Measurements from ENCODE around the gene FAM20B. TPM values are rescaled to one million over a fixed set of nuclear protein-coding genes. Genes with fewer than 3 reads are reported as not detected.

FAM20B gene
- total RNA-seq, 2 experiments from 2014 or later, result 35.0 to 37.1 TPM

GRCh38 chr1:179080866-179081686 lies 55.4 kb downstream of the FAM20B start:
- peak; percentile 29 for ATAC-seq (ENCODE audit: low read depth)
- H3K4me1 Mint-ChIP-seq, result peaks cover 24% of the 10 kb centered on the region
- H3K36me3 Mint-ChIP-seq, result peaks cover 5% of the 10 kb centered on the region
- POLR2A ChIA-PET, result interaction anchor here (0.5 to 2.5 kb wide), 8 partner anchors 43 to 311 kb away, joined by 3 to 12 read pairs (median 4); partner anchors contain the start of genes AXDND1 and SOAT1
- no peaks in the 10 kb centered on the region for H3K27me3 Mint-ChIP-seq
- no peaks in the 10 kb centered on the region for H3K9me3 Mint-ChIP-seq
- peak overlapping the region; percentile 97 for H3K4me3 Mint-ChIP-seq
- DNase-seq, result no peak
- H3K27ac Mint-ChIP-seq, result peak overlapping the region; percentile 94

GRCh38 chr1:179081687-179082332 lies 56.1 kb downstream of the FAM20B start, which contains the start of gene TOR3A:
TOR3A (plus strand) TSS chr1:179082070; CDS start chr1:179082129, 59 bp downstream.
- POLR2A ChIA-PET, result interaction anchor here (0.8 to 2.5 kb wide), 6 partner anchors 44 to 286 kb away, joined by 3 to 12 read pairs (median 6); partner anchors contain the start of genes AXDND1 and SOAT1
- H3K4me1 Mint-ChIP-seq, result peaks cover 24% of the 10 kb centered on the region
- DNase-seq, result peak; percentile 87
- peak; percentile 82 for ATAC-seq (ENCODE audit: low read depth)
- no peaks in the 10 kb centered on the region for H3K9me3 Mint-ChIP-seq
- H3K36me3 Mint-ChIP-seq, result peaks cover 8% of the 10 kb centered on the region
- no peaks in the 10 kb centered on the region for H3K27me3 Mint-ChIP-seq
- H3K27ac Mint-ChIP-seq, result peak within 1 kb of the TSS; percentile 94
- H3K4me3 Mint-ChIP-seq, result peak within 1 kb of the TSS; percentile 97

- H3K4me1 Mint-ChIP-seq, result peaks cover 24% of the 10 kb centered on the region
- no peaks in the 10 kb centered on the region for H3K9me3 Mint-ChIP-seq
- H3K27ac Mint-ChIP-seq, result peak overlapping the region; percentile 94
- POLR2A ChIA-PET, result interaction anchor here (0.6 to 2.5 kb wide), 6 partner anchors 45 to 446 kb away, joined by 4 to 12 read pairs (median 6); partner anchors contain the start of genes AXDND1 and SOAT1
- DNase-seq, result peak; percentile 60
- H3K27me3 Mint-ChIP-seq, result no peaks in the 10 kb centered on the region
- H3K4me3 Mint-ChIP-seq, result peak overlapping the region; percentile 97
- ATAC-seq (ENCODE audit: low read depth), result peak; percentile 20
- H3K36me3 Mint-ChIP-seq, result peaks cover 8% of the 10 kb centered on the region
Measured at GRCh38 chr1:179082333-179082998, 56.8 kb downstream of the FAM20B start.

- Mint-ChIP-seq H3K27ac (peak overlapping the region; percentile 94), H3K4me1 (peaks cover 24% of the 10 kb centered on the region), H3K27me3 (no peaks in the 10 kb centered on the region), H3K36me3 (peaks cover 8% of the 10 kb centered on the region), H3K4me3 (peak overlapping the region; percentile 97), H3K9me3 (no peaks in the 10 kb centered on the region)
- ATAC-seq (ENCODE audit: low read depth) (no peak), DNase-seq (no peak)
- POLR2A ChIA-PET, result interaction anchor here (1.4 to 2.2 kb wide), 3 partner anchors 45 to 285 kb away, joined by 5 to 10 read pairs (median 7); partner anchors contain the start of gene SOAT1
Measured at GRCh38 chr1:179082999-179083335, 57.3 kb downstream of the FAM20B start.

GRCh38 chr1:179083533-179083932 lies 57.8 kb downstream of the FAM20B start:
- no peak for ATAC-seq (ENCODE audit: low read depth)
- DNase-seq, result no peak
- H3K9me3 Mint-ChIP-seq, result no peaks in the 10 kb centered on the region
- H3K4me3 Mint-ChIP-seq, result peak overlapping the region; percentile 97
- H3K36me3 Mint-ChIP-seq, result peaks cover 8% of the 10 kb centered on the region
- peaks cover 24% of the 10 kb centered on the region for H3K4me1 Mint-ChIP-seq
- no peak overlapping the region for H3K27ac Mint-ChIP-seq
- POLR2A ChIA-PET, result interaction anchor here (2.2 kb wide), 1 partner anchor 211 kb away, joined by 10 read pairs; the partner anchor contains the start of gene SOAT1
- H3K27me3 Mint-ChIP-seq, result no peaks in the 10 kb centered on the region

GRCh38 chr1:179087665-179088064 lies 62.0 kb downstream of the FAM20B start:
- DNase-seq, result no peak
- POLR2A ChIA-PET, result no interaction called here
- Mint-ChIP-seq H3K4me3 (no peak overlapping the region), H3K9me3 (no peaks in the 10 kb centered on the region), H3K4me1 (peaks cover 9% of the 10 kb centered on the region), H3K27me3 (no peaks in the 10 kb centered on the region), H3K36me3 (peaks cover 13% of the 10 kb centered on the region), H3K27ac (no peak overlapping the region)
- no peak for ATAC-seq (ENCODE audit: low read depth)

- DNase-seq (no peak), ATAC-seq (ENCODE audit: low read depth) (no peak)
- Mint-ChIP-seq H3K27ac (no peak overlapping the region), H3K4me1 (peaks cover 4% of the 10 kb centered on the region), H3K9me3 (no peaks in the 10 kb centered on the region), H3K4me3 (no peak overlapping the region), H3K36me3 (peaks cover 18% of the 10 kb centered on the region), H3K27me3 (no peaks in the 10 kb centered on the region)
- POLR2A ChIA-PET, result no interaction called here
Measured at GRCh38 chr1:179089827-179090482, 64.3 kb downstream of the FAM20B start.

GRCh38 chr1:179090522-179090921 lies 64.8 kb downstream of the FAM20B start:
- Mint-ChIP-seq H3K4me3 (no peak overlapping the region), H3K27me3 (no peaks in the 10 kb centered on the region), H3K9me3 (no peaks in the 10 kb centered on the region), H3K4me1 (peaks cover 2% of the 10 kb centered on the region), H3K36me3 (peaks cover 16% of the 10 kb centered on the region), H3K27ac (no peak overlapping the region)
- no peak for DNase-seq
- ATAC-seq (ENCODE audit: low read depth), result no peak
- POLR2A ChIA-PET, result interaction anchor here (1.0 kb wide), 1 partner anchor 275 kb away, joined by 3 read pairs; no protein-coding TSS in a partner anchor

- POLR2A ChIA-PET, result interaction anchor here (1.0 kb wide), 1 partner anchor 274 kb away, joined by 3 read pairs; no protein-coding TSS in a partner anchor
- ATAC-seq (ENCODE audit: low read depth), result no peak
Measured at GRCh38 chr1:179090923-179091322, 65.2 kb downstream of the FAM20B start.

GRCh38 chr1:179091691-179092165 lies 66.0 kb downstream of the FAM20B start:
- ATAC-seq (ENCODE audit: low read depth) (no peak), DNase-seq (no peak)
- H3K4me3 Mint-ChIP-seq, result no peak overlapping the region
- peaks cover 14% of the 10 kb centered on the region for H3K36me3 Mint-ChIP-seq
- no peaks in the 10 kb centered on the region for H3K27me3 Mint-ChIP-seq
- peak overlapping the region; percentile 68 for H3K27ac Mint-ChIP-seq
- POLR2A ChIA-PET, result interaction anchor here (0.9 kb wide), 1 partner anchor 289 kb away, joined by 4 read pairs; no protein-coding TSS in a partner anchor
- H3K4me1 Mint-ChIP-seq, result peaks cover 2% of the 10 kb centered on the region
- H3K9me3 Mint-ChIP-seq, result no peaks in the 10 kb centered on the region

More at GRCh38 chr1:179090923-179091322, 65.2 kb downstream of the FAM20B start:
- Mint-ChIP-seq H3K9me3 (no peaks in the 10 kb centered on the region), H3K4me3 (no peak overlapping the region), H3K27me3 (no peaks in the 10 kb centered on the region), H3K4me1 (peaks cover 2% of the 10 kb centered on the region), H3K36me3 (peaks cover 14% of the 10 kb centered on the region), H3K27ac (peak overlapping the region; percentile 68)
- no peak for DNase-seq

- Mint-ChIP-seq H3K4me3 (no peak overlapping the region), H3K4me1 (peaks cover 2% of the 10 kb centered on the region), H3K27me3 (no peaks in the 10 kb centered on the region), H3K36me3 (peaks cover 14% of the 10 kb centered on the region), H3K27ac (peak overlapping the region; percentile 13), H3K9me3 (no peaks in the 10 kb centered on the region)
- DNase-seq, result no peak
- no peak for ATAC-seq (ENCODE audit: low read depth)
- POLR2A ChIA-PET, result interaction anchor here (0.6 kb wide), 1 partner anchor 32 kb away, joined by 5 read pairs; no protein-coding TSS in a partner anchor
Measured at GRCh38 chr1:179092896-179093461, 67.3 kb downstream of the FAM20B start.

- ATAC-seq (ENCODE audit: low read depth) (no peak), DNase-seq (no peak)
- Mint-ChIP-seq H3K27ac (no peak overlapping the region), H3K9me3 (no peaks in the 10 kb centered on the region), H3K4me1 (no peaks in the 10 kb centered on the region), H3K4me3 (no peak overlapping the region), H3K36me3 (peaks cover 13% of the 10 kb centered on the region), H3K27me3 (no peaks in the 10 kb centered on the region)
- POLR2A ChIA-PET, result no interaction called here
Measured at GRCh38 chr1:179094818-179095217, 69.1 kb downstream of the FAM20B start.
